Heart left ventricle (tissue), 16 donors: ENCODE measurements around the gene VPS26A. TPM values are rescaled to one million over a fixed set of nuclear protein-coding genes. Genes with fewer than 3 reads are reported as not detected.

Source experiments
- ATAC-seq, 4 donors: fragments of 200-7000 bp; cut with Tn5 transposase; one replicate each; pipeline ENCODE4 v1.9.1; 2020 to 2022; ENCODE audit warnings: moderate library complexity in 4 of 4, mild to moderate bottlenecking in 3 of 4, moderate number of reproducible peaks in 1 of 4
- DNase-seq, 5 donors: peaks; one replicate each; pipeline ENCODE4 v3.0.0-alpha.2; 2020
- H3K27ac ChIP-seq, 12 donors: fragments of 200-600 bp; sonication (generic) in 4 of 12; one replicate each; pipeline versions ENCODE4 v1.5.0 to v1.8.0; 2016 to 2022; ENCODE audit warnings: mild to moderate bottlenecking in 2 of 12
- H3K27me3 ChIP-seq, 9 donors: fragments of 200-600 bp; sonication (generic) in 2 of 9; one replicate each; pipeline versions ENCODE4 v1.5.1 to v1.8.0; 2016 to 2022; ENCODE audit warnings: mild to moderate bottlenecking in 3 of 9
- H3K36me3 ChIP-seq, 9 donors: fragments of 200-600 bp; sonication (generic) in 2 of 9; one replicate each; pipeline versions ENCODE4 v1.5.0 to v1.8.0; 2018 to 2022; ENCODE audit warnings: mild to moderate bottlenecking in 2 of 9
- H3K4me1 ChIP-seq, 12 donors: fragments of 200-600 bp; sonication (generic) in 4 of 12; one replicate each; pipeline versions ENCODE4 v1.5.0 to v1.8.0; 2016 to 2022; ENCODE audit warnings: mild to moderate bottlenecking in 3 of 12
- H3K4me3 ChIP-seq, 12 donors: fragments of 200-600 bp; sonication (generic) in 4 of 12; one replicate each; pipeline versions ENCODE4 v1.5.0 to v1.8.0; 2017 to 2022; ENCODE audit warnings: mild to moderate bottlenecking in 9 of 12, moderate library complexity in 4 of 12
- H3K9me3 ChIP-seq, 12 donors: fragments of 200-600 bp; sonication (generic) in 4 of 12; one replicate each; pipeline versions ENCODE4 v1.5.0 to v1.8.0; 2016 to 2022; ENCODE audit warnings: mild to moderate bottlenecking in 1 of 12
- CTCF ChIP-seq, 12 donors: fragments of 200-600 bp; sonication (generic) in 4 of 12; IDR thresholded peaks; one replicate each; pipeline versions ENCODE4 v1.5.0 to v1.8.0; 2018 to 2022; ENCODE audit warnings: antibody characterized with exemption in 12 of 12, mild to moderate bottlenecking in 5 of 12
- POLR2A ChIP-seq, 2 donors: fragments of 450-650 bp; IDR thresholded peaks; one replicate each; pipeline ENCODE4 v1.6.1; 2017; ENCODE audit warnings: antibody characterized with exemption in 2 of 2, mild to moderate bottlenecking in 2 of 2, moderate library complexity in 2 of 2
- WGBS, 4 donors: extraction: QIAGEN DNeasy Blood & Tissue Kit in 2 of 4; methylation state at CpG; one replicate each; pipeline versions ENCODE4 v1.1.5 to v1.1.7; 2013 to 2018; 5-methylcytosine and 5-hydroxymethylcytosine counted together
- intact Hi-C, 10 donors: fragments of 100-400 bp; cut with DNase I; formaldehyde crosslinking; loops; one replicate each; pipeline versions ENCODE4 v1.11.1 to v1.14.2; 2022
- polyA plus RNA-seq, 2 donors: library from polyadenylated mRNA; stranded (reverse); fragments of 200-250 nt; gene quantifications; one replicate each; pipeline ENCODE4 v1.2.3, GENCODE V29; 2013
- total RNA-seq, 9 donors: library from RNA; depleted of rRNA in 2 of 9; stranded (reverse); fragments of >200 nt in 2 of 9; fragmentation: NEBNext Ultra II Directional in 3 of 9; extraction: Animal tissue kit (Norgen Biotek cat#: 25700) in 3 of 9; gene quantifications; one replicate each; pipeline versions ENCODE4 v1.1.0 to v1.2.4, GENCODE V29; 2016 to 2023
- donor health status: ischemic (EF 13 %, LVEDD 7.1; RV severe dilation, severe dysfunction).
- donor health status: healthy with polysubstance abuse.
- donor health status: DM: no; HTN: yes; CAD: no.
- donor health status: DM: no; HTN: no; CAD: no.
- donor health status: ischemic (EF 25% LVEDD 6.9; RV normal size, moderate dysfunction).
- donor health status: ischemic (EF 25% LVEDD 5.7; RV mildly dilated, moderate dysfunction).
- donor health status: healthy.
- donor health status: DM: yes; HTN: yes; CAD: no.
- donor health status: ischemic (EF 35%, LVEDD 5.7; RV mildly dilated, moderate dysfunction).
- donor health status: nonischemic (EF 11% LVEDD 7.7; RV severe dilation, severe dysfunction).
- donor health status: DM: yes; HTN: yes; CAD: no.
- donor health status: PGD.
- donor health status: ischemic (EF 29% LVEDD 5.4; RV normal size, mild dysfunction).
- donor health status: nonischemic (EF 23%, LVEDD 6.1; RV moderate dilation, normal function).

VPS26A gene
- total and polyA plus RNA-seq, 11 donors: 15.5 to 42.3 (median 34.4) TPM

GRCh38 chr10:69208761-69209160, 84.8 kb downstream of the VPS26A start:
- intact Hi-C loops: no loop called here
- 86 to 91% (median 88%) methylated on average over 6 of the region's 6 CpGs for WGBS, 4 donors
- peaks cover 2 to 62% (median 57%) of the 10 kb centered on the region in 9 donors for H3K36me3 ChIP-seq

GRCh38 chr10:69209787-69210484, 86.0 kb downstream of the VPS26A start:
- Histone ChIP-seq H3K4me3 (no peak overlapping the region), H3K36me3 (peaks cover 2 to 50% (median 45%) of the 10 kb centered on the region in 9 donors), H3K4me1 (peaks cover 0 to 30% (median 0%) of the 10 kb centered on the region in 12 donors), H3K27me3 (no peaks in the 10 kb centered on the region), H3K9me3 (peaks cover 0 to 4% (median 0%) of the 10 kb centered on the region in 12 donors), H3K27ac (no peak overlapping the region)
- DNase-seq (no peak), ATAC-seq (no peak)
- intact Hi-C loops: no loop called here
- WGBS, 4 donors: 79 to 88% (median 84%) methylated on average over 3 of the region's 3 CpGs
- TF ChIP-seq POLR2A (IDR thresholded peaks at IDR 0.05): no peak
- TF ChIP-seq CTCF (IDR thresholded peaks at IDR 0.05): no peak

More at GRCh38 chr10:69208761-69209160, 84.8 kb downstream of the VPS26A start:
- H3K4me1 ChIP-seq: peaks cover 0 to 18% (median 0%) of the 10 kb centered on the region in 12 donors
- H3K4me3 ChIP-seq: no peak overlapping the region
- no peak overlapping the region for H3K27ac ChIP-seq
- H3K27me3 ChIP-seq: no peaks in the 10 kb centered on the region
- no peaks in the 10 kb centered on the region for H3K9me3 ChIP-seq
- DNase-seq: no peak
- TF ChIP-seq CTCF (IDR thresholded peaks at IDR 0.05): no peak
- TF ChIP-seq POLR2A (IDR thresholded peaks at IDR 0.05): no peak
- peak in 1 of 4 donors; percentile 48 for ATAC-seq

- no peak for ATAC-seq
- WGBS, 4 donors: 27 to 48% (median 34%) methylated on average over 2 of the region's 2 CpGs
- intact Hi-C loops: no loop called here
Observed at GRCh38 chr10:69211104-69211503, 87.1 kb downstream of the VPS26A start.

More at GRCh38 chr10:69211104-69211503, 87.1 kb downstream of the VPS26A start:
- no peaks in the 10 kb centered on the region for H3K27me3 ChIP-seq
- DNase-seq: no peak
- no peak overlapping the region for H3K27ac ChIP-seq
- peaks cover 0 to 41% (median 0%) of the 10 kb centered on the region in 12 donors for H3K4me1 ChIP-seq
- H3K9me3 ChIP-seq: peaks cover 0 to 5% (median 0%) of the 10 kb centered on the region in 12 donors
- H3K4me3 ChIP-seq: no peak overlapping the region
- TF ChIP-seq CTCF (IDR thresholded peaks at IDR 0.05) (no peak), POLR2A (IDR thresholded peaks at IDR 0.05) (no peak)
- peaks cover 2 to 38% (median 34%) of the 10 kb centered on the region in 9 donors for H3K36me3 ChIP-seq
